GM21528 (cell line): Measurements from ENCODE around the gene CBX6.
"Not testable (repeated sequence)": the region's sequence is repeated elsewhere in the genome, so short reads cannot be mapped to it uniquely, and the experiment has no call there.

ENCODE experiments used
- ATAC-seq: cut with Tn5 transposase; IDR thresholded peaks from one replicate; pipeline ENCODE4 v1.9.1; 2021; ENCODE audit warnings: mild to moderate bottlenecking, moderate library complexity; ENCODE audit not compliant: unreplicated experiment, low FRiP score

Gene CBX6

DNA sequence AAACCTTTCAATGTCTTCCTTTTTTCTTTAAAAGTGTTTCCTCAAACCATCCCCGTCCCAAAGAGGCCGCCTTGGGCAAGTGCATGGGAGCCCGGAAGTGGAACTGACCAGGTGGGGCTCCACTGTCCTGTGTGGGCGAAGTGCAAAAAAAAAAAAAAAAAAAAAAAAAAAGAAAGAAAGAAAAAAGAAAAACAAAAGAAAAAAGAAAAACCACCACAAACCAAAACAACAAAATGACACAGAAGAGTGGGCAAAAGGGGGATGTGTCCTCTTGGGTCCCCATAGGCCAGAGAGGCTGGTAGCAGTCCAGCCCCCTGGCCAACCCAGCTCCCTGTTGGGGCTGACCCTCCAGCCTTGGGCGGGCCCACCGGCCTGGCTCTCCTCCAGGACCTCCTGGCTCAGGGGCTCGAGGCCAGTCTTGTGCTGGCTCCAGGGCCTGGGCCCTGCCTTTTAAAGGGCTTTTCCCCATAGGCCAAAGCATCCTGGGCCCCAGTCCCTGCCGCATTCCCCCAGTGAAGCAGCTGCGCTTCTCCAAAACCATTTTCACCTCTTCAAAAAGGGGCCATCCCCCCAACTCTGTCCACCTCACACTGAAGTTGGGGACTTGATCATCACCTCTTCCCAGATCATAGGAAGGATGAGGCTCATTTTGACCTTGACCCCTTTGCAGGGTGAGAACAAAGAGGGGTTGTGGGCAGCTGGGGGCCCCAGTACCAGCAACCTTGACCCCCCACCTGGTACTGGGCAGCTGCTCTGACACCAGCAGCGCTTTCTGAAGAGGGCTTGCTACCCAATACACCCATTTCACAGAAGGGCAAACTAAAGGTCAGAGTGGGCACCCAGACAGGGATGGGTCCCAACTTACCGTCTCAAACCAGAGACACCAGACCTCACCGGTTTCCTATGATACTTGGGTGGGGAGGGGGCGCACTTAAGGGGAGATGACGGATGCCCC, 9.4 kb downstream of the CBX6 start:
- no peak for ATAC-seq

DNA sequence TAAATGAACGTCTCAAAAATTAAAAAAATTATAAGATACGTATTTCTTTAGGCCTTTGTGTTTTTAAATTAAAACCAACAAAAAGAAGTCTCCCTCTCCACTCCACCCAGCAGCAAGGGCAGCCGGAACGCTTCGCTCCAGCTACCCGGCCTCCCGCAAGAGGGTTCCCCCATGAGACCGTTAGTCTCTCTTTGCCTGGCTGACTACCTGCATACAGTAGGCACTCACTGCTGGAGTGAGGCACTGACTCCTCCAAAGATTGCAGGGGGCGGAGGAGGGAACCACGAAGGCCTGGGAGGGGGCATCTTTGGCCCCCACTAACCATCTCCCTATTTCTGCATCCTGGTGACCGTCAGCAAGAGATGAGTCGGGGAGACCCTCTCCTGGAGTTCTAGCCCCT, 10.1 kb downstream of the CBX6 start:
- no peak for ATAC-seq

DNA sequence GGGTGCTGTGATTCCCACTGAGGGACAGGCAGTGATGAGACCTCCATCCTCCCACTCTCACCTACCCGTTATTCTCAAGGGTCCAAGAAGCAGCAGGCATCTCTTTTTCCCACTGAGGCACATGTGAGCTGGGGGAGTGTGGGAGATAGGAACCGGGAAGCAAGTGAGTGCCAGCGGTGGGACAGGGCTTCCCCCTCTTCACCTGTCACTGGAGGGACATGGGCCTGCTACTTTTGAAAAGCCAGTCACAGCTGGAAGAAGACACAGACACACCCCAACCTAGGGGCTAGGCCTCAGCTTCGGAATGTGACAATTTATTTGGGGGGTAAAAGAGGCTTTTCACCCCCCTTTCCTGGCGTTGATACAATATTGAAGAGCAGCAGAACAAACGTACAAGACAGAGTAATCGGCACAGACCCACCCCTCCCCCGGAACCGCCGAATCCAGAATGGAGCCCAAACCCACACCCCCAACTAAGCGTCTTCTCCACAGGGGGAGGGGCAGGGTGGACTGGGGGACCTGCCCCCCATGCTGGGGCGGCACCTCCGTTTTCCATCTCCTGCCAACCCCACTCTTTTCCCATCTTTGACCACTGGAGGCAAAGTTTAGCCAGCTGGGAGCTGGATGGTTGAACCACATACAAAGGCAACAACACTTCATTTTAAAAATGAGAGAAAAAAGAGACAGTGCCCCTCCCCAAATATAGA, 10.7 kb downstream of the CBX6 start:
- ATAC-seq, result no peak

DNA sequence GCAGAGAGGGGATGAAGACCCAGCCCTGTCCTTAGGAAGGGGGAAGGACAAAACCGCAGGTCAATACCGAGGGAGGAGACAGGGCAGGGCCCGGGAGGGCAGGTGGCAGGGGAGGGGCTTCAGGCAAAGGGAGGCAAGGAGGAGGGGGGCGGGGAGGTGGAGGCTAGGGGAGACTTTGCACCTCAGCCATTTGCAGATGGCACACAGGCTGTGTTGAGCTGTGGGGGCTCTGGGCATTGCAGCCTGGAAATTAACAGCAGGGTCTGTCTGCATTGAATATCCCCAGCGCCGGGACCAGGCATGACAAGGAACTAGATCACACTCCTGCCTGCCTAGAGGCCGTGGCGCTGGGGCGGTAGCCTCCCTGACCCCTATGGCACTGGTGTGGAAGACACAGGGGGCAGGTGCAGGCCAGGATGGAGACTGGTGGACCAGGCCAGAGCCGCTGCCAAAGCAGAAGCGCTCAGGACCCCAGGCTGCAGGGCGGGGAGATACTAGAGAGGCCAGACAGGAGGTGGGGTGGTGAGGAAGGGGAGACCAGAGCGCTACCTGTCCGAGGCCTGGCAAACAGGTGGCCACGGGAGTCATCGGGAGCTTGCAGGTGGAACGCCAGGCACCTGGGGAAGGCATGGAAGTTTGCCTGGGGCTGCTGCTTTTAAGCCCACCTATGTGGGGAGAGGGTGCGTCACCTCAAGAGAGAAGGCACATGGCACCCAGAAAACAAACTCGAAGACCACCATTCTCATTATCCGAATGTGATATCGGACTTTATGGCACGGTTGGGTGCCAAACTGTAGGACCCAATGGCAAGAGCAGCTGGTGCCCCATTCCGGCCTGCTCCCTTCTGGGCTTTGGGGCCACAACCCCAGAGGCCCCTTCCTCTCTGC, 11.5 kb downstream of the CBX6 start:
- ATAC-seq, result no peak

- no peak for ATAC-seq
These were observed 12.3 kb downstream of the CBX6 start for GRCh38 chr22:38859581-38860282.

DNA sequence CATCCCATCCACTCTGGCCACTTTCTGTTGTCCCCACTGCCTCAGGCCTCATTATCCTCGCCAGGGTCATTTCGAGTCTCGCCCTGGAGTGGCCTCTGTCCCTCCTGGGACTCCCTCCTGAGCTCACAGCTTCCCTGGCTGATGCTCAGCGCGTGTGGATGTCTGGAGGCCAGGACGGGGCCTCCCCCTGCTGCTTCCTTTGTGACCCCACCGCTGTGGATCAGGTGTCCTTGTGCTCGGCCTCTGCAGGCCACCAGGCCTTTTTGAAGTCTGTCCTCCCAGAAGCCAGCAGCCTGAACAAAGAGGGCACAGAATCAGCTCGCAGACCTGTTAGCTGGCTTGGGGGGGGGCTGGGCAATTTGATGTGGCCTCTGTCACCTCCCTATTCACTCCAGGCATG, 13.5 kb downstream of the CBX6 start:
- no peak for ATAC-seq

DNA sequence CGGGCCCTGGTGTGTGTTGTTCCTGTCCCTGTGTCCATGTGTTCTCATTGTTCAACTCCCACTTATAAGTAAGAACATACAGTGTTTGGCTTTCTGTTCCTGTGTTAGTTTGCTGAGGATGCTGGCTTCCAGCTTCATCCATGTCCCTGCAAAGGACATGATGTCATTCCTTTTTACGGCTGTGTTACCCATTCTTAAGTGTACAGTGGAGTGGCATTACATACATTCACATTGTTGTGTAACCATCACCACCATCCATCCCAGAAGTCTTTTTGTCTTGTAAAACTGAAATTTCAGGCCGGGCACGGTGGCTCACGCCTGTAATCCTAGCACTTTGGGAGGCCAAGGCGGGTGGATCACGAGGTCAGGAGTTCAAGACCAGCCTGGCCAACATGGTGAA, 17.5 kb downstream of the CBX6 start:
- not testable (repeated sequence) for ATAC-seq

GRCh38 chr22:38853883-38854282, 18.1 kb downstream of the CBX6 start:
- not testable (repeated sequence) for ATAC-seq

- no peak for ATAC-seq
These were observed 18.8 kb downstream of the CBX6 start for GRCh38 chr22:38853196-38853651.

DNA sequence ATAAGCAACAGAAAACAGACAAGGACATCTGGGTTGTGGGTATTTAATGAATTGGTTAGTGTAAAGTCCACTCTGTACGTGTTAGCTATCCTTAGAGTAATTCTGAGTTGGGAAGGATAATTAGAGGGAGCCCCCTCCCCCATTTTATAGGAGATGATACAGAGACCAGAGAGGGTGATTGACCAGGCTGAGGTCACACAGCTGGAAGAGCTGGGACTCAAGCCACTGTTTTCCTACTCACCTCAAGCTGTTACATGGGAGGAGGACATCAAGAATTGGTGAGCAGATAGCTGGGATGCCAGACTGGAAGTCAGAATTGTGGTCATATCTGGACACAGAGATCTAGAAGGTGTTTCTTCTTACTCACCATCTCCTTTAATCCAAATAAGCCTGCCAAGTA, 19.5 kb downstream of the CBX6 start:
- ATAC-seq, result no peak

- no peak for ATAC-seq
These were observed 20.8 kb downstream of the CBX6 start for GRCh38 chr22:38850941-38851849.

DNA sequence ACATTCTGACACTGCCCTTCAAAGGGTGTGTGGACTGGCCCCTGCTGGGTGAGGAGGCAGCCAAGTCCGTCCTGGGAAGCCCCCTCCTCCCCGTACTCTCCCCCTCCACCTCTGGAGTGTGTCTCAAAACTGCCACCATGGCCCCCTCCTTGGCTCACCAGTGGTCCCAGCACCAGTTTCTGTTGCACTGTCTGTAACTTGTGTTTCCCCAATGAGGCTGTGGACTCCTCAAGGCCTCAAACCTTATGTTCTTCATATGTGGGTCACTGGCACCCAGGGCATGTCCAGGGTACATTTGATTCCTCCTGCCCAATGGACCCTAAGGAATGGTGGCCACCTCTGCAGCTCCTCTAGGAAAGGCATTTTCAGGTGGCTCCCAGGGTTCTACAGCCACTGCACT, 21.6 kb downstream of the CBX6 start:
- no peak for ATAC-seq

DNA sequence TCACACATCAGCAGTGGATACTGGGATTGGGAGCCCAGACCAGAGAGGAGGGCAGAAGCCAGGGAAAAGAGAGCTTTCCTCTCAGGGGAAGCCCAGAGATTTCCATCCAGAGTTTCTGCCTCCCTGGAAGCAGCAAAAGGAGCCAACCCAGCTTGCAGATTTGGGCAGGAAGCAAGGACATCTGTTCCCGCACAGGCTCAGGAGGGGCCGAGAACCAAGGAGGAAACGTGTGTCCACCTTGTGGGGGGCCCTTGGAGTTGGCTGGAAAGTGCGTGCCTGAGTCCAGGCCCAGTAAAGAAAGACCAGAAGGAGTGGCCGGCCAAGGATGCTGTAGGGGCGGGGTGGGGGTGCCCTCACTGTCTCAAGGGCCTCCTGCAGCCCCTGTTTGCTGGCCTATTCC, 22.2 kb downstream of the CBX6 start:
- ATAC-seq, result no peak

DNA sequence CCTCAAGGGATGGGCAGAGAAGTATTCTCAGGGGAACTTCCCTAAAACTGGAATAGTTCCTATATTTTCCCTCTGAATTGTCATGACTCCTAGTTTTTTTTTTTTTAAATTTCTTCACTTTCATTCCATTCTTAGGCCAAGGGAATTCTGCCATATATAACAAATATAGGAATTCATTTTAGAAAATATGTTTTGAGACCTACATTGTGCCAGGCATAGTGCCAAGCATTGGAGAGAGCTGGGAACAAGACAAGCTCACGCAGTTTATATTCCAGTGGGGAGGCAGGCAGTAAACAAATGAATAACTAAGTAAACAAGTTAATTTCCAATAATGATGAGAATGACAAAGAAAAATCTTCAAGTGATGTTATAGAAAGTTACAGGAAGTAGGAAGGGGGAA, 25.6 kb downstream of the CBX6 start:
- no peak for ATAC-seq

DNA sequence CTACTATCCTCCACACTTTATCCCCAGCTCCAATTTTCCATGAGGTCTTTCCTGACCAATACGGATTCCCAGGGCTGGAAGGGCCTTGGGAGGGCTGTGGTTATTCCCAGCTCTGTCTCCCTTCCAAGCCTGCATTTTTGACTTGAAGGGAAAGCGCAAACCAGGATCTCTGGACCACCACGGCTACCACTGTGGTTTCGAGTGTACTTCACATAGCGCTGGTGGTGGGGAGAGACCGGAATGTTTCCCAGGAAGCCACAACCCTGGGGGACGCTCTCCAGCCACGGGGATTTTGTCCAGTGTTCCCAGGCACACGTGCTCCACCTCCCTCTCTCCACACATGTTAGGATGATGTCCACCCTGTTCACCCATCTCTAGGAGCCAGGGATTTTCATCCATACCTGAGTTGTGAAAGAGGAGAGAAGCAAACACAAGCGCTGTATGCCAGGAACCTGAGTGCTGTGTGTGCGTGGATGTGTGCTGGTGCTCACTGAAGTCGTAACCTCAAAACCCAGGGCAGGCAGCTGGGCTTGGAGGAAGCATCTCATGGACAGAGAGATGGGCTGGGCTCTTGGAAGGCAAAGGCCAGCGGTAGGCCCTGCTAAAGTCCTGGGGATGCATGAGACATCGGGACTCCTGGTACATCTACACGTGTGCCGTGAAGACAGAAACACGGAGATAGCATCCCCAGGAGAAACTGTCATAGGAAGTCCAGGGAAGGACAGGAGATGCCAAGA, 26.8 kb downstream of the CBX6 start:
- no peak for ATAC-seq

DNA sequence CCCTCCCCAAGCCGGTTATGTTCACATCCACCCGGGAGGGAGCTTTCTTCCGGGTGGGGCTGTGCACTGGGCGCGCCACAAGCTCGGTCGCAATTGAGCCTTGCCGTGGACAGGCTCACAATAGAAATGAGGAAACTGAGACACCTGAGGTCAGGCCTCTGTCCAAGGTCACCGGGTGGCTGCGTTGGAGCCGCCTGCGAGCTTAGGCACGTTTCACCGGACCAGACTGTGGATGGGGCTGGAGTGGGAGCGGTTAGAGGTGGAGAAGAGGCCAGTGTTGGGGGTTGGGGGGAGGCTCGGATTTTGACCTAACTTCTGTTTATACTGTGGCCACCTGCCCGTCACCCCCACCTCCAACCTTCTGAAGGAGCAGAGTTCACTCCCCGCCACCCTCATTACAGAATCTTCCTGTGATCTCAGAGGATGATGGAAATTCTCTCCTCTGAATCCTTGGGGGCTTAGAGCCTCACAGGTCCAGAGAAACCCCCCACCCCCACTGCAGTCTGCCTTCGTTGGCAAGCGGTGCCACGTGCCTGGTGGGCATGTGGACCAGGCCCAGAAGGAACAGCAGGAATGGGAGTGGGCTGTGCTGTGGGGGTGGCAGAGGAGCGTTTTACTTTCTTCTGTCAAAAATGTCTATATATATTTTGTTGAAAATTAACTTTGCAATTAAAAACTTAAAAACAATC, 27.6 kb downstream of the CBX6 start:
- no peak for ATAC-seq

- ATAC-seq, result no peak
These were observed 28.2 kb downstream of the CBX6 start, which contains the start of gene NPTXR for GRCh38 chr22:38843657-38844314. NPTXR (minus strand) TSS chr22:38844028.
